Natural killer cell (primary cell): ENCODE measurements around the gene RPS21. TPM values are rescaled to one million over a fixed set of nuclear protein-coding genes. Genes with fewer than 3 reads are reported as not detected.

Experiments
- ATAC-seq, 3 donors: fragments of 150-1000 bp in 2 of 3; fragments of 200-7000 bp in 1 of 3; cut with Tn5 transposase; 1 replicate in 1 of 3; 2 replicates in 2 of 3; pipeline ENCODE4 v1.10.0; 2021; ENCODE audit warnings: mild to moderate bottlenecking in 2 of 3, moderate library complexity in 2 of 3
- DNase-seq, 2 donors: peaks; one replicate each; pipeline versions ENCODE4 v3.0.0 to v3.0.0-alpha.2; 2013 to 2021; ENCODE audit warnings: mixed read lengths in 1 of 2
- H3K27ac ChIP-seq: one replicate; pipeline ENCODE4 v1.5.1; 2013; ENCODE audit warnings: mild to moderate bottlenecking, low read length
- H3K27me3 ChIP-seq: one replicate; pipeline ENCODE4 v1.6.1; 2013; ENCODE audit warnings: low read length; ENCODE audit not compliant: control insufficient read depth, insufficient read depth
- H3K36me3 ChIP-seq: one replicate; pipeline ENCODE4 v1.6.1; 2013; ENCODE audit warnings: low read length; ENCODE audit not compliant: control insufficient read depth, insufficient read depth
- H3K4me1 ChIP-seq: one replicate; pipeline ENCODE4 v1.6.1; 2013; ENCODE audit warnings: low read length; ENCODE audit not compliant: control insufficient read depth, insufficient read depth
- H3K4me3 ChIP-seq: one replicate; pipeline ENCODE4 v1.5.1; 2013; ENCODE audit warnings: low read length
- H3K9me3 ChIP-seq: one replicate; pipeline ENCODE4 v1.6.1; 2013; ENCODE audit warnings: low read length; ENCODE audit not compliant: control insufficient read depth, insufficient read depth
- H3K27ac Mint-ChIP-seq, 2 donors: one replicate each; pipeline ENCODE4 v1.8.0; 2022; ENCODE audit warnings: mild to moderate bottlenecking in 2 of 2, mixed read lengths in 2 of 2, moderate library complexity in 1 of 2
- H3K27me3 Mint-ChIP-seq, 2 donors: one replicate each; pipeline ENCODE4 v1.8.0; 2022; ENCODE audit warnings: low read depth in 2 of 2, mixed read lengths in 2 of 2
- H3K36me3 Mint-ChIP-seq: one replicate; pipeline ENCODE4 v1.8.0; 2022; ENCODE audit warnings: mixed read lengths
- H3K4me1 Mint-ChIP-seq, 2 donors: one replicate each; pipeline ENCODE4 v1.8.0; 2022; ENCODE audit warnings: mixed read lengths in 2 of 2
- H3K4me3 Mint-ChIP-seq: one replicate; pipeline ENCODE4 v1.8.0; 2022; ENCODE audit warnings: mild to moderate bottlenecking, moderate library complexity, mixed read lengths
- H3K9me3 Mint-ChIP-seq, 2 donors: one replicate each; pipeline ENCODE4 v1.8.0; 2022; ENCODE audit warnings: mixed read lengths in 2 of 2
- CTCF ChIP-seq: fragments of 200-600 bp; IDR thresholded peaks from one replicate; pipeline ENCODE4 v1.8.0; 2022; ENCODE audit warnings: antibody characterized with exemption
- WGBS: methylation state at CpG from one replicate; pipeline ENCODE4 v1.1.7; 2013; ENCODE audit warnings: missing lambda C conversion rate; ENCODE audit not compliant: insufficient coverage; 5-methylcytosine and 5-hydroxymethylcytosine counted together
- intact Hi-C: fragments of 100-400 bp; cut with micrococcal nuclease; formaldehyde crosslinking; loops from one replicate; pipeline ENCODE4 v1.14.2; 2022
- total RNA-seq, 4 donors: library from RNA; stranded (reverse); fragments of 120-200 nt in 1 of 4; gene quantifications; one replicate each; pipeline versions ENCODE4 v1.2.3 to v1.2.4, GENCODE V29; 2013 to 2022

RPS21 gene
- total RNA-seq, 3 donors from 2014 or later (not counting 1 experiment from before 2014, with no cell fraction given), result 887 to 1,244 (median 1,112) TPM

- intact Hi-C loops, result loop anchor here (1.0 to 10.0 kb wide), 2 partner anchors 80 to 368 kb away; partner anchors contain the start of gene ADRM1
- H3K4me3 Mint-ChIP-seq, result no peak overlapping the region
- H3K4me3 ChIP-seq, result no peak overlapping the region
These were observed 4.4 kb upstream of the RPS21 start for GRCh38 chr20:62382306-62383198.

GRCh38 chr20:62387219-62387913, 463 bp downstream of the RPS21 start:
- intact Hi-C loops, result loop anchor here (2.0 to 10.0 kb wide), 2 partner anchors 231 to 373 kb away; no protein-coding TSS in a partner anchor
- H3K36me3 Mint-ChIP-seq, result no peaks in the 10 kb centered on the region

More at GRCh38 chr20:62382306-62383198, 4.4 kb upstream of the RPS21 start:
- Histone ChIP-seq H3K27ac (no peak overlapping the region), H3K9me3 (no peaks in the 10 kb centered on the region), H3K4me1 (peaks cover 19% of the 10 kb centered on the region), H3K36me3 (no peaks in the 10 kb centered on the region), H3K27me3 (no peaks in the 10 kb centered on the region)
- Mint-ChIP-seq H3K36me3 (no peaks in the 10 kb centered on the region), H3K27me3 (no peaks in the 10 kb centered on the region), H3K9me3 (peaks cover 4 to 5% of the 10 kb centered on the region in 2 donors), H3K27ac (peak overlapping the region; percentile 54 to 69), H3K4me1 (peaks cover 17 to 32% of the 10 kb centered on the region in 2 donors)
- 62% methylated on average over 17 of the region's 18 CpGs for WGBS
- DNase-seq, result peak; percentile 61 to 87
- peak; percentile 58 to 77 (median 61) for ATAC-seq
- TF ChIP-seq CTCF, result peak; percentile 79

GRCh38 chr20:62387933-62388635, 1.2 kb downstream of the RPS21 start:
- Mint-ChIP-seq H3K4me3 (peak overlapping the region; percentile 87), H3K27me3 (no peaks in the 10 kb centered on the region), H3K9me3 (no peaks in the 10 kb centered on the region), H3K27ac (peak overlapping the region; percentile 84 to 94), H3K4me1 (peaks cover 27 to 42% of the 10 kb centered on the region in 2 donors), H3K36me3 (no peaks in the 10 kb centered on the region)
- no peak for ATAC-seq
- Histone ChIP-seq H3K27me3 (no peaks in the 10 kb centered on the region), H3K36me3 (peaks cover 23% of the 10 kb centered on the region), H3K27ac (no peak overlapping the region), H3K4me1 (peaks cover 23% of the 10 kb centered on the region), H3K9me3 (no peaks in the 10 kb centered on the region), H3K4me3 (peak overlapping the region; percentile 89)
- WGBS, result 82% methylated on average over 20 of the region's 20 CpGs
- no peak for TF ChIP-seq CTCF
- intact Hi-C loops, result loop anchor here (2.0 to 10.0 kb wide), 2 partner anchors 231 to 373 kb away; no protein-coding TSS in a partner anchor
- no peak for DNase-seq

More at GRCh38 chr20:62387219-62387913, 463 bp downstream of the RPS21 start:
- Histone ChIP-seq H3K4me1 (peaks cover 28% of the 10 kb centered on the region), H3K36me3 (peaks cover 23% of the 10 kb centered on the region), H3K27ac (peak overlapping the region; percentile 44), H3K27me3 (no peaks in the 10 kb centered on the region), H3K4me3 (peak overlapping the region; percentile 89), H3K9me3 (no peaks in the 10 kb centered on the region)
- Mint-ChIP-seq H3K4me3 (peak overlapping the region; percentile 87), H3K9me3 (no peaks in the 10 kb centered on the region), H3K4me1 (peaks cover 31 to 48% of the 10 kb centered on the region in 2 donors), H3K27ac (peak overlapping the region; percentile 84 to 94), H3K27me3 (no peaks in the 10 kb centered on the region)
- ATAC-seq (peak; percentile 25 to 52 (median 41)), DNase-seq (no peak)
- 3% methylated on average over 47 of the region's 47 CpGs for WGBS
- no peak for TF ChIP-seq CTCF
